ENCODE measurements around the gene WDR53.
A peak's percentile ranks its signal among the peaks of the same experiment; 100 is the strongest.

The WDR53 gene

DNA sequence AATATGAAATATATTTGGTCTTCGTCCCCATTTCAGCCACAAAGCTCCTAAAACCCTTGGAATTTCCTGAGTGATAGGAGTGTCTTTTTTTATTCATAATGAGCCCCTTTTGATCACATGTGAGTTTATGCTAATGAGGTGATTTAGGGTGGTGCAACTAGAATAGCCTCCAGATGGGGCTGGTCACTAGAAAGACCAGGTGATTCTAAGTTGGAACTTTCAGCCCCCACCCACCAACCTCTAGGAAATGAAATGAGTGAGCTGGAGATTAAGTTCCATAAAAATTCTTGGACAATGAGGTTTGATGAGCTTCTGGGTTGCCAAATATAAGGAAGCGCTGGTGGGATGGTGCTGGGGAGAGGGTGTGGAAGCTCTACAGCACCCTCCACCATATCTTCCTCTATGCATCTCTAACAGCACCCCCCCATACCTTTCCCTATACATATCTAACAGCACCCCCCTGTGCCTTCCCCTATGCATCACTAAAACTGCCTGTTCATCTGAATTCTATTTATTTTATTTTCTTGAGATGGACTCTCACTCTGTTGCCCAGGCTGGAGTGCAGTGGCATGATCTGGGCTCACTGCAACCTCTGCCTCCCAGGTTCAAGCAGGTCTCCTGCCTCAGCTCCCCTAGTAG is 51.1 kb downstream of the WDR53 start:
- Histone ChIP-seq H3K27ac (ENCODE audit: low read length, poor library complexity, severe bottlenecking) (no peak overlapping the region), H2BK120ac (ENCODE audit: low read depth, low read length) (no peak overlapping the region), H3K9ac (ENCODE audit: low read length) (no peak overlapping the region), H2AFZ (ENCODE audit: low read depth, low read length) (no peak overlapping the region), H2BK5ac (ENCODE audit: low read depth, low read length, poor library complexity, severe bottlenecking) (no peak overlapping the region), H2BK12ac (ENCODE audit: low read length in 2 of 2) (no peak overlapping the region), H2AK5ac (ENCODE audit: low read length, severe bottlenecking) (no peak overlapping the region), H3K79me1 (replicated peaks; ENCODE audit: low read length, poor library complexity, severe bottlenecking) (no peaks in the 10 kb centered on the region), H3K36me3 (ENCODE audit: control insufficient read depth in 1 of 2, insufficient read depth in 2 of 2, low read depth in 1 of 2, low read length in 2 of 2) (no peaks in the 10 kb centered on the region), H4K91ac (ENCODE audit: low read length) (no peak overlapping the region), H2BK15ac (ENCODE audit: low read depth, poor library complexity, severe bottlenecking) (no peak overlapping the region), H3K4me1 (ENCODE audit: control insufficient read depth, insufficient read depth, low read depth, low read length) (no peaks in the 10 kb centered on the region), H3K4me2 (ENCODE audit: low read length, poor library complexity, severe bottlenecking) (no peak overlapping the region), H3K4me3 (ENCODE audit: insufficient read depth in 1 of 2, low read depth in 1 of 2, low read length in 2 of 2) (no peak overlapping the region), H3K14ac (ENCODE audit: low read length in 2 of 2) (no peak overlapping the region), H3K27me3 (ENCODE audit: control insufficient read depth in 1 of 2, insufficient read depth in 1 of 2, low read length in 2 of 2) (no peaks in the 10 kb centered on the region), H3K23ac (ENCODE audit: low read length in 2 of 2) (no peak overlapping the region), H4K8ac (ENCODE audit: low read length) (no peak overlapping the region), H3K18ac (ENCODE audit: low read depth in 1 of 2, low read length in 2 of 2) (no peak overlapping the region), H3K9me3 (ENCODE audit: control insufficient read depth, low read length) (peaks cover 23% of the 10 kb centered on the region), H3K4ac (ENCODE audit: low read depth in 1 of 2, low read length in 2 of 2) (no peak overlapping the region)
- WGBS = 100% methylated on average over 1 of the region's 2 CpGs
- no peak for DNase-seq

DNA sequence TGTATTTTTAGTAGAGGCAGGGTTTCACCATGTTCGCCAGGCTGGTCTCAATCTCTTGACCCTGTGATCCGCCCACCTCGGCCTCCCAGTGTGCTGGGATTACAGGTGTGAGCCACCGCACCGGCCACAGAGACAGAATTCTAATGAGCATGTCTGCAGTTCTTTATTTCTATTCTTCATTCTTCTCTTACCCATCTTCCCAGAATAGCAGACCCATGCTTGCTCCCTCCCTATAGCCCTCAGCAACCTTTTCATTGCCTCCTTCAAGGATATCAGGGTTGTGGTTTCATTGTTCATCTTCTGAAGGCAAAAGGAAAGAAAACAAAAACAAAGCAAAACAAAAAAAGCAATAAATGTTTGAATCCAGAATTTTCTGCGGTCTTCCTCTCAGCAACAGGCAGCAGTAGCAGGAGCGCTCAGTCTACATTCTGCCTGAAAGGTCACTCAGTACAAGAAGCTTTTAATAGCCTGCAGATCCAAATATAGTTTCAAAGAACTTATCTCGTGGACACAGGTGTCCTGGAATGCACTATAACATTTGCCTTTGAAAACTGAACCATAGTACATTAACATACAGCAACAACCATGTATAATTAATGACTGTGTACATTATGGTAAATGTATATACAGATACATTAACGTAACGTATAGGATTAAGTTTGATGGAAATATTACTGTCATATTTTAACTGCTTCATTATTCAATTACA is 53.3 kb downstream of the WDR53 start, which contains the start of gene SMCO1:
SMCO1 (minus strand) TSS at position 434 of the 709 bp plus-strand sequence; CDS start at position 297, 137 bp downstream.
- Histone ChIP-seq H4K91ac (ENCODE audit: low read length) (no peak within 1 kb of the TSS), H3K4me1 (ENCODE audit: control insufficient read depth, insufficient read depth, low read depth, low read length) (no peaks in the 10 kb centered on the region), H2BK12ac (ENCODE audit: low read length in 2 of 2) (no peak within 1 kb of the TSS), H3K9me3 (ENCODE audit: control insufficient read depth, low read length) (peaks cover 8% of the 10 kb centered on the region), H3K27me3 (ENCODE audit: control insufficient read depth in 1 of 2, insufficient read depth in 1 of 2, low read length in 2 of 2) (no peaks in the 10 kb centered on the region), H3K4ac (ENCODE audit: low read depth in 1 of 2, low read length in 2 of 2) (no peak within 1 kb of the TSS), H3K23ac (ENCODE audit: low read length in 2 of 2) (no peak within 1 kb of the TSS), H3K4me3 (ENCODE audit: insufficient read depth in 1 of 2, low read depth in 1 of 2, low read length in 2 of 2) (no peak within 1 kb of the TSS), H2AK5ac (ENCODE audit: low read length, severe bottlenecking) (no peak within 1 kb of the TSS), H2BK120ac (ENCODE audit: low read depth, low read length) (no peak within 1 kb of the TSS), H2BK5ac (ENCODE audit: low read depth, low read length, poor library complexity, severe bottlenecking) (no peak within 1 kb of the TSS), H2BK15ac (ENCODE audit: low read depth, poor library complexity, severe bottlenecking) (no peak within 1 kb of the TSS), H3K18ac (ENCODE audit: low read depth in 1 of 2, low read length in 2 of 2) (no peak within 1 kb of the TSS), H4K8ac (ENCODE audit: low read length) (no peak within 1 kb of the TSS), H3K79me1 (replicated peaks; ENCODE audit: low read length, poor library complexity, severe bottlenecking) (no peaks in the 10 kb centered on the region), H3K14ac (ENCODE audit: low read length in 2 of 2) (no peak within 1 kb of the TSS), H2AFZ (ENCODE audit: low read depth, low read length) (no peak within 1 kb of the TSS), H3K9ac (ENCODE audit: low read length) (peak within 1 kb of the TSS; percentile 34), H3K4me2 (ENCODE audit: low read length, poor library complexity, severe bottlenecking) (no peak within 1 kb of the TSS), H3K36me3 (ENCODE audit: control insufficient read depth in 1 of 2, insufficient read depth in 2 of 2, low read depth in 1 of 2, low read length in 2 of 2) (no peaks in the 10 kb centered on the region), H3K27ac (ENCODE audit: low read length, poor library complexity, severe bottlenecking) (no peak within 1 kb of the TSS)
- WGBS = 92% methylated on average over 7 of the region's 10 CpGs
- DNase-seq = no peak

DNA sequence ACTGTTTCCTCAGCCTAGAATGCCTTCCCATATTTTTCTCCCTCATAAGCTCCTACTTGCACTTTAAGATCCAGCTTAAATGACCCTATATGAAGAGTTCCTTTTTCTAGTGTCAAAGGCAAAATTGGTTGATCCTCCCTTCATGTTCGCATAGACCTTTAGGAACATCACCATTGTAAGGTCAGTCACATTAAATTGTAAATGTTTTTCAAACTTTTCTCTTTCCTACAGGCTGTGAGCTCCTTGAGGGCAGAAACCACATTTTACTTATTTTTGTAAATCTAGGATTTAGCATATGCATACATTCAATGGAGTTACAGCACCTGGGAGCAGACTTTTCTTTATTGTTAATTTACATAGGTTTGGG is 54.0 kb downstream of the WDR53 start:
- 100% methylated on average over 1 of the region's 1 CpG for WGBS

DNA sequence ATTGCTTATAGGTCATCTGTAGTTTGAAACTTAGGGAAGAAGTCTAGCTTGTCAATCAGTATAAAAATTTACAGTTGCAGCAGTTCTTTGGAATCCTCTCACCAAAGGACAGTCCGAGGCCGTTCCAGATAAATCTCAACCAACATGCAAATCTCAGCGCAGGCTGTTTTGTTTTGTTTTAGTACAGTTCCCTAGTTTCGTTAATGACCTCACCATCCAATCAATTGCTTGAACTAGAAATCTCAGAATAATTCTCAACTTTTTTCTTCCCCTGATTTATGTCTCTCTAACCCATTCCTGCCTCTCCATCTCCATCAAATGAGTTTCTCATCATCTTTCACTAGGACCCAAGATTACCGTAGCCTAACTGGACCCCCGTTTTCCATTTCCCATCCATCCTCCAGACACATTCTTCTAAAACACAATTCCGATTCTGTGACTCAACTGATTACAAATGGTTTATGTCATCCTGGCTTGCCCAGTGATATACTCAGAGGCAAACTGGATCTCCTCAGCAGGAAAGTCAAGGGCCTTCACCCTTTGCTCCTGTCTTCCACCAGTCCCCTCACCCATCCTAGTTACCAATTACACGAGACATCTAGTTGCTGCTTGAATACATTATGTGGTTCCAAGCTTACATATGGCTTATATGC is 54.5 kb downstream of the WDR53 start:
- no peak overlapping the region for H3K18ac ChIP-seq (ENCODE audit: low read depth in 1 of 2, low read length in 2 of 2)
- no peak overlapping the region for H2BK12ac ChIP-seq (ENCODE audit: low read length in 2 of 2)
- no peak overlapping the region for H3K14ac ChIP-seq (ENCODE audit: low read length in 2 of 2)
- H3K4me2 ChIP-seq (ENCODE audit: low read length, poor library complexity, severe bottlenecking) = no peak overlapping the region
- no peaks in the 10 kb centered on the region for H3K36me3 ChIP-seq (ENCODE audit: control insufficient read depth in 1 of 2, insufficient read depth in 2 of 2, low read depth in 1 of 2, low read length in 2 of 2)
- no peaks in the 10 kb centered on the region for H3K4me1 ChIP-seq (ENCODE audit: control insufficient read depth, insufficient read depth, low read depth, low read length)
- H4K8ac ChIP-seq (ENCODE audit: low read length) = no peak overlapping the region
- H3K9me3 ChIP-seq (ENCODE audit: control insufficient read depth, low read length) = no peaks in the 10 kb centered on the region
- H4K91ac ChIP-seq (ENCODE audit: low read length) = no peak overlapping the region
- H2BK120ac ChIP-seq (ENCODE audit: low read depth, low read length) = no peak overlapping the region
- DNase-seq = peak; percentile 60
- H2AFZ ChIP-seq (ENCODE audit: low read depth, low read length) = no peak overlapping the region
- 78% methylated on average over 8 of the region's 8 CpGs for WGBS
- H3K23ac ChIP-seq (ENCODE audit: low read length in 2 of 2) = no peak overlapping the region
- H2AK5ac ChIP-seq (ENCODE audit: low read length, severe bottlenecking) = no peak overlapping the region
- no peak overlapping the region for H3K4ac ChIP-seq (ENCODE audit: low read depth in 1 of 2, low read length in 2 of 2)
- H2BK15ac ChIP-seq (ENCODE audit: low read depth, poor library complexity, severe bottlenecking) = no peak overlapping the region
- no peaks in the 10 kb centered on the region for H3K79me1 ChIP-seq (replicated peaks; ENCODE audit: low read length, poor library complexity, severe bottlenecking)
- H3K27me3 ChIP-seq (ENCODE audit: control insufficient read depth in 1 of 2, insufficient read depth in 1 of 2, low read length in 2 of 2) = no peaks in the 10 kb centered on the region
- H3K4me3 ChIP-seq (ENCODE audit: insufficient read depth in 1 of 2, low read depth in 1 of 2, low read length in 2 of 2) = no peak overlapping the region
- H3K9ac ChIP-seq (ENCODE audit: low read length) = peak overlapping the region; percentile 57
- no peak overlapping the region for H2BK5ac ChIP-seq (ENCODE audit: low read depth, low read length, poor library complexity, severe bottlenecking)
- no peak overlapping the region for H3K27ac ChIP-seq (ENCODE audit: low read length, poor library complexity, severe bottlenecking)

More for the DNA sequence above, 54.0 kb downstream of the WDR53 start:
- H2AFZ ChIP-seq (ENCODE audit: low read depth, low read length) = no peak overlapping the region
- H3K23ac ChIP-seq (ENCODE audit: low read length in 2 of 2) = no peak overlapping the region
- no peak overlapping the region for H2BK120ac ChIP-seq (ENCODE audit: low read depth, low read length)
- no peak overlapping the region for H2BK12ac ChIP-seq (ENCODE audit: low read length in 2 of 2)
- no peak overlapping the region for H4K8ac ChIP-seq (ENCODE audit: low read length)
- H3K27me3 ChIP-seq (ENCODE audit: control insufficient read depth in 1 of 2, insufficient read depth in 1 of 2, low read length in 2 of 2) = no peaks in the 10 kb centered on the region
- H3K4me2 ChIP-seq (ENCODE audit: low read length, poor library complexity, severe bottlenecking) = no peak overlapping the region
- H3K9me3 ChIP-seq (ENCODE audit: control insufficient read depth, low read length) = peaks cover under 1% of the 10 kb centered on the region
- H3K14ac ChIP-seq (ENCODE audit: low read length in 2 of 2) = no peak overlapping the region
- no peak for DNase-seq
- H3K18ac ChIP-seq (ENCODE audit: low read depth in 1 of 2, low read length in 2 of 2) = no peak overlapping the region
- H2BK5ac ChIP-seq (ENCODE audit: low read depth, low read length, poor library complexity, severe bottlenecking) = no peak overlapping the region
- H3K4ac ChIP-seq (ENCODE audit: low read depth in 1 of 2, low read length in 2 of 2) = no peak overlapping the region
- H2AK5ac ChIP-seq (ENCODE audit: low read length, severe bottlenecking) = no peak overlapping the region
- H3K36me3 ChIP-seq (ENCODE audit: control insufficient read depth in 1 of 2, insufficient read depth in 2 of 2, low read depth in 1 of 2, low read length in 2 of 2) = no peaks in the 10 kb centered on the region
- H3K4me1 ChIP-seq (ENCODE audit: control insufficient read depth, insufficient read depth, low read depth, low read length) = no peaks in the 10 kb centered on the region
- no peak overlapping the region for H2BK15ac ChIP-seq (ENCODE audit: low read depth, poor library complexity, severe bottlenecking)
- no peak overlapping the region for H4K91ac ChIP-seq (ENCODE audit: low read length)
- H3K4me3 ChIP-seq (ENCODE audit: insufficient read depth in 1 of 2, low read depth in 1 of 2, low read length in 2 of 2) = no peak overlapping the region
- H3K9ac ChIP-seq (ENCODE audit: low read length) = peak overlapping the region; percentile 34
- H3K79me1 ChIP-seq (replicated peaks; ENCODE audit: low read length, poor library complexity, severe bottlenecking) = no peaks in the 10 kb centered on the region
- H3K27ac ChIP-seq (ENCODE audit: low read length, poor library complexity, severe bottlenecking) = no peak overlapping the region

All from mesenchymal stem cell (in vitro differentiated cells and primary cell).